Upper lobe of right lung (tissue), 1 donor: ENCODE data around the gene FKTN. TPM values are rescaled to one million over a fixed set of nuclear protein-coding genes. Genes with fewer than 3 reads are reported as not detected.
"Not testable (repeated sequence)": the region's sequence is repeated elsewhere in the genome, so short reads cannot be mapped to it uniquely, and the experiment has no call there.

Experiments
- ATAC-seq: fragments of 200-7000 bp; cut with Tn5 transposase; one replicate; pipeline ENCODE4 v1.9.1; 2020; ENCODE audit warnings: mild to moderate bottlenecking, moderate library complexity
- DNase-seq: peaks from one replicate; pipeline ENCODE4 v3.0.0-alpha.2; 2020
- H3K27ac ChIP-seq: fragments of 200-600 bp; one replicate; pipeline ENCODE4 v1.8.0; 2022
- H3K27me3 ChIP-seq: fragments of 200-600 bp; one replicate; pipeline ENCODE4 v1.8.0; 2022; ENCODE audit warnings: mild to moderate bottlenecking
- H3K36me3 ChIP-seq: fragments of 200-600 bp; one replicate; pipeline ENCODE4 v1.8.0; 2022
- H3K4me1 ChIP-seq: fragments of 200-600 bp; one replicate; pipeline ENCODE4 v1.8.0; 2022
- H3K4me3 ChIP-seq: fragments of 200-600 bp; one replicate; pipeline ENCODE4 v1.8.0; 2022; ENCODE audit warnings: mild to moderate bottlenecking
- H3K9me3 ChIP-seq: fragments of 200-600 bp; one replicate; pipeline ENCODE4 v1.8.0; 2022
- intact Hi-C: fragments of 100-400 bp; cut with DNase I; formaldehyde crosslinking; loops from one replicate; pipeline ENCODE4 v1.11.0; 2022
- total RNA-seq: library from RNA; stranded (reverse); fragmentation: NEBNext Ultra II Directional; extraction: Animal tissue kit (Norgen Biotek cat#: 25700); gene quantifications from one replicate; pipeline ENCODE4 v1.2.1, GENCODE V29; 2021
- TF ChIP-seq, protein P1 (sequence below): fragments of 200-600 bp; IDR thresholded peaks from one replicate; pipeline ENCODE4 v1.8.0; 2022; ENCODE audit warnings: antibody characterized with exemption
- donor health status: DM: no; HTN: yes; CAD: no; lungs with severe emphysema.

The FKTN gene
- total RNA-seq, 1 donor from 2014 or later: 10.8 TPM

DNA sequence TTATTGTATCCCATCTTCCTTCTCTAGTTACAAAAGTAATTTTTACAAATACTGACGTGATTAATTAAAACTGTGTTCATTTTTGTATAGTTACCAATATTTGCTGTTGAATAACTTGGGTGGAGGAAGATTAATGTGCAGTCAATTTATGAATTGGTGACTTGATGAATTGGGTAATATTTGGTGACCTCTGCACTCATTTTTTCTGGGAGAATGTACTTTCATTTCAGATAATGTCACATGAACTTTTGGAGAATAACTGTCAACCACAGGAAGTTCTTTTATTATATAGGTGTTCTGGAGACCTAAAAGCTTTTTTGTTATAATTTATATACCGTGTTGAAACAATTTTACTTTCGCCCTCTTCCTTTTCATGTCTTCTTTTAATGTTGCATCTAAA, 26.4 kb upstream of the FKTN start:
- Histone ChIP-seq H3K4me1 (no peaks in the 10 kb centered on the region), H3K4me3 (no peak overlapping the region), H3K9me3 (no peaks in the 10 kb centered on the region), H3K36me3 (peaks cover 5% of the 10 kb centered on the region), H3K27ac (no peak overlapping the region), H3K27me3 (no peaks in the 10 kb centered on the region)
- ATAC-seq: no peak
- intact Hi-C loops: no loop called here
- TF ChIP-seq, protein P1, sequence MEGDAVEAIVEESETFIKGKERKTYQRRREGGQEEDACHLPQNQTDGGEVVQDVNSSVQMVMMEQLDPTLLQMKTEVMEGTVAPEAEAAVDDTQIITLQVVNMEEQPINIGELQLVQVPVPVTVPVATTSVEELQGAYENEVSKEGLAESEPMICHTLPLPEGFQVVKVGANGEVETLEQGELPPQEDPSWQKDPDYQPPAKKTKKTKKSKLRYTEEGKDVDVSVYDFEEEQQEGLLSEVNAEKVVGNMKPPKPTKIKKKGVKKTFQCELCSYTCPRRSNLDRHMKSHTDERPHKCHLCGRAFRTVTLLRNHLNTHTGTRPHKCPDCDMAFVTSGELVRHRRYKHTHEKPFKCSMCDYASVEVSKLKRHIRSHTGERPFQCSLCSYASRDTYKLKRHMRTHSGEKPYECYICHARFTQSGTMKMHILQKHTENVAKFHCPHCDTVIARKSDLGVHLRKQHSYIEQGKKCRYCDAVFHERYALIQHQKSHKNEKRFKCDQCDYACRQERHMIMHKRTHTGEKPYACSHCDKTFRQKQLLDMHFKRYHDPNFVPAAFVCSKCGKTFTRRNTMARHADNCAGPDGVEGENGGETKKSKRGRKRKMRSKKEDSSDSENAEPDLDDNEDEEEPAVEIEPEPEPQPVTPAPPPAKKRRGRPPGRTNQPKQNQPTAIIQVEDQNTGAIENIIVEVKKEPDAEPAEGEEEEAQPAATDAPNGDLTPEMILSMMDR: no peak
- DNase-seq: no peak

DNA sequence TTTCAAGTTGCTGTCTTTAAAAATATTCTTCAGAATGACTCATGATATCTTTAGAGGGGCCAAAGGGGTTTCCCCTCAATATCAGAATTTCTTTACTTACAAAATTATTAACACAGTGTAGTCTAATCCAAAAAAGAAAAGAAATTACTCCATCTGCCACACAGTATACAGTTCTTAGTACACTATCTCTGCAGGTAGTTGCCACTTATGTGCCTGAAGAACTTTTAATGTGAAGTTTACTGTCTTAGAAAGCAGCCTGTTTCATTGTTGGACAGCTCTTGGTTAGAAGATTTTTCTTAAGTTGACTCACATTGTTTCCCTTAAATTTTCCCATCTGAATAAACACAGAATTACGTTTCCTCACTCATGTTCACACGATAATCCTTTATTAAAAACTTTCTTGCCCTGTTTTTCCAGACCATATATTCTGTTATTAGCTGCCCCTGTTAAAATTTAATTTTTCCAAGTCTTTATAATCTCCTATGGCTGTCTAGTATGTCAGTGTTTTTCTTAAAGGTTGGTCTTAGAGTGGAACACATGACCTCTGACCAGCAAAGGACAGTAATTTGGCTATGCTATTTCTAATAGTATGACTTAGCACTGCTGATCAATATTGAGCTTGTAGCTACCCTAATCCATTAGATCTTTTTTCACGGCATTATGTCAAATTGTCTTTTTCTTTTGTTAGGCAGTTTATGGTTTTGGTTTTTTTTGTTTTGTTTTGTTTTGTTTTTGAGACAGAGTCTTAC, 21.8 kb upstream of the FKTN start:
- Histone ChIP-seq H3K27ac (no peak overlapping the region), H3K4me3 (no peak overlapping the region), H3K36me3 (peaks cover 5% of the 10 kb centered on the region), H3K27me3 (no peaks in the 10 kb centered on the region), H3K9me3 (no peaks in the 10 kb centered on the region), H3K4me1 (no peaks in the 10 kb centered on the region)
- intact Hi-C loops: no loop called here
- no peak for ATAC-seq
- no peak for DNase-seq
- TF ChIP-seq, protein P1: no peak

DNA sequence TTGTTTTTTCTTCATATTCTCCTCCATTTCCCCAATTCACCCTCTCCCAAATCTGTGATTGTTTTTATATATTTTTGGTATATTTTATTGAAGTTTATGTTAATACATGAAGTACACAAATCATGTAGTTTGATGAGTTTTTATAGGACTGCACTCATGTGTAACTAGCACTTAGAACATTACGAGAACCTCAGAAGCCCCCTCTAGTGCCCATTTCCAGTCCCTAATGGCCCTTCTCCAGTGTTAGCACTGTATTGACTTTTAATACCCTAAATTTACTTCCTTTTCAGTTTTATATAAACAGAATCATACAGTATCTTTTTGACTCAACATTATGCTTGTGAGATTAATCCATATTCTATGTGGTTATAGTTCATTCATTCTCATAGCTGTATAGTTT, 18.5 kb upstream of the FKTN start:
- Histone ChIP-seq H3K36me3 (peaks cover 5% of the 10 kb centered on the region), H3K4me3 (no peak overlapping the region), H3K27me3 (no peaks in the 10 kb centered on the region), H3K9me3 (no peaks in the 10 kb centered on the region), H3K4me1 (no peaks in the 10 kb centered on the region), H3K27ac (no peak overlapping the region)
- intact Hi-C loops: no loop called here
- DNase-seq: no peak
- ATAC-seq: no peak
- TF ChIP-seq, protein P1: no peak

DNA sequence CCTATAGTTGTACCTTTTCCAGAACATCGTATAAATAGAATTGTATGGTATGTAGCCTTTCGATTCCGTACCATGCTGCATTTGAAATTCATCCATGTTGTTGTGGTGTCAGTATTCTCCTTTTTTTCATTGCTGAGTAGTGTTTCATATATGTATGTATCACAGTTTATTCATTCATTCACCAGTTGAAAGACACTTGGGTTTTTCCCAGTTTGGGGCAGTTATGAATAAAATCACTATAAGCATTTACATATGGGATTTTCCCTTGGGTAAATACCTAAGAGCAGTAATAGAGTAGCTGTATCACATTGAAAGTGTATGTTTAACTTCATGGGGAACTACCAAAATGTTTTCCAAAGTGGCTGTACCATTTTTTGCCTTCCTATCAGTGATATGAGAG, 16.1 kb upstream of the FKTN start:
- H3K36me3 ChIP-seq: no peaks in the 10 kb centered on the region
- no peaks in the 10 kb centered on the region for H3K4me1 ChIP-seq
- no peak overlapping the region for H3K4me3 ChIP-seq
- intact Hi-C loops: no loop called here
- no peaks in the 10 kb centered on the region for H3K27me3 ChIP-seq
- H3K9me3 ChIP-seq: no peaks in the 10 kb centered on the region
- TF ChIP-seq, protein P1: no peak
- H3K27ac ChIP-seq: no peak overlapping the region
- ATAC-seq (no peak), DNase-seq (no peak)

DNA sequence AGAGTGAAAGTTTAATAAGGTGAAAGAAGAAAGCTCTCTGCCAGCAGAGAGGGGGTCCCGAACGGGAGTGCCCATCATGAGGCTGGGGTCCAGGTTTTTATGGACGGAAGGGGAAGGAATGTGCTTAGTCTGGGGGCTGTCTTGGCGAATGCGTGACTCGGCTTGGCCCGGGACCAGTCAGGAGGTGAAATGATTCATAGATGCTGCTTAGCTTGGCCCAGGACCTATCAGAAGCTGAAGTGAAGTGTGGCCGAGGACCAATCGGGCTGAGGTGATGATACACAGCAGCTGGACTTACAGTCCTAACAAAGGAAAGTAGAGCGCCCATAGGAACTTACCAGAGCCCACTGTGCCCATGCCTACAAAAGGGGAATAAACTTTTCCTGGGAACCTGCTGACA, 3.9 kb upstream of the FKTN start:
- Histone ChIP-seq H3K27ac (no peak overlapping the region), H3K4me1 (peaks cover 8% of the 10 kb centered on the region), H3K27me3 (no peaks in the 10 kb centered on the region), H3K36me3 (no peaks in the 10 kb centered on the region), H3K4me3 (no peak overlapping the region), H3K9me3 (no peaks in the 10 kb centered on the region)
- TF ChIP-seq, protein P1: no peak
- intact Hi-C loops: no loop called here
- DNase-seq (no peak), ATAC-seq (no peak)

DNA sequence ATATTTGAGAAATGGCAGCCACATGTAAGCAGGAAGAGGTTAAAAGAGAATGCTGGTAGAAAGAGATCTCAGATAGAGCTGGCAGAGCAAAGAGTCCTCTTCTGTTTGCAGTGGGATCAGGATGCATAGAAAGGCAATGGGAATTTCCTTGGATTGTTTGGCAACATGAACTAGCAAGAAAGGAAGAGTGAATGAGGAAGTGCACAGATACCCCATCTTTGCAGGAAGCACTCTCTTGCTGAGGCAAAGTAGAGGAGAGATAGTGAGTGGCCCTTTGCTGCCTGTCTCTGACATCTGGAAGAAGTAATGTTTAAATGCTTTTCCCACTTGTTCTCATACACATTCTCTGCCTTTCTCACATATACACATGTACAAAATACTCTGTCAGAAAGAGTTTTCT, 14.5 kb downstream of the FKTN start:
- intact Hi-C loops: no loop called here
- TF ChIP-seq, protein P1: no peak
- no peak for ATAC-seq

DNA sequence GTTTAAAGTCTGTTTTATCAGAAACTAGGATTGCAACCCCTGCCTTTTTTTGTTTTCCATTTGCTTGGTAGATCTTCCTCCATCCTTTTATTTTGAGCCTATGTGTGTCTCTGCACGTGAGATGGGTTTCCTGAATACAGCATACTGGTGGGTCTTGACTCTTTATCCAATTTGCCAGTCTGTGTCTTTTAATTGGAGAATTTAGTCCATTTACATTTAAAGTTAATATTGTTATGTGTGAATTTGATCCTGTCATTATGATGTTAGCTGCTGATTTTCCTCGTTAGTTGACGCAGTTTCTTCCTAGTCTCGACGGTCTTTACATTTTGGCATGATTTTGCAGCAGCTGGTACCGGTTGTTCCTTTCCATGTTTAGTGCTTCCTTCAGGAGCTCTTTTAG, 22.0 kb downstream of the FKTN start:
- H3K9me3 ChIP-seq: not testable (repeated sequence)

More for the DNA sequence above, 14.5 kb downstream of the FKTN start:
- H3K27me3 ChIP-seq: no peaks in the 10 kb centered on the region
- H3K4me1 ChIP-seq: no peaks in the 10 kb centered on the region
- no peak overlapping the region for H3K4me3 ChIP-seq
- H3K36me3 ChIP-seq: peaks cover 13% of the 10 kb centered on the region
- peaks cover 4% of the 10 kb centered on the region for H3K9me3 ChIP-seq
- H3K27ac ChIP-seq: no peak overlapping the region
- DNase-seq: no peak

DNA sequence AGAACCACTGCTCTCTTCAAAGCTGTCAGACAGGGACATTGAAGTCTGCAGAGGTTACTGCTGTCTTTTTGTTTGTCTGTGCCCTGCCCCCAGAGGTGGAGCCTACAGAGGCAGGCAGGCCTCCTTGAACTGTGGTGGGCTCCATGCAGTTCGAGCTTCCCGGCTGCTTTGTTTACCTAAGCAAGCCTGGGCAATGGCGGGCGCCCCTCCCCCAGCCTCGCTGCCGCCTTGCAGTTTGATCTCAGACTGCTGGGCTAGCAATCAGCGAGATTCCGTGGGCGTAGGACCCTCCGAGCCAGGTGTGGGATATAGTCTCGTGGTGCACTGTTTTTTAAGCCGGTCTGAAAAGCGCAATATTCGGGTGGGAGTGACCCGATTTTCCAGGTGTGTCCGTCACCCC, 23.6 kb downstream of the FKTN start:
- DNase-seq, H3K9me3 ChIP-seq, ATAC-seq, H3K36me3 ChIP-seq, H3K27ac ChIP-seq, H3K27me3 ChIP-seq, H3K4me1 ChIP-seq, intact Hi-C loops, H3K4me3 ChIP-seq: not testable (repeated sequence)

More for the DNA sequence above, 22.0 kb downstream of the FKTN start:
- H3K36me3 ChIP-seq, H3K4me1 ChIP-seq, H3K27ac ChIP-seq, intact Hi-C loops, H3K4me3 ChIP-seq, DNase-seq, H3K27me3 ChIP-seq, ATAC-seq: not testable (repeated sequence)
